HG03025 (cell line): ENCODE data around the gene PRR23E.

Experiments
- ATAC-seq: cut with Tn5 transposase; IDR thresholded peaks from one replicate; pipeline ENCODE4 v1.9.1; 2021; ENCODE audit warnings: mild to moderate bottlenecking, moderate library complexity; ENCODE audit not compliant: unreplicated experiment, low FRiP score

PRR23E gene

GRCh38 chr3:127164615-127165014, 28.3 kb upstream of the PRR23E start:
- no peak for ATAC-seq

- ATAC-seq, result no peak
These were observed 27.9 kb upstream of the PRR23E start for GRCh38 chr3:127165036-127165435.

GRCh38 chr3:127165694-127166485, 27.0 kb upstream of the PRR23E start:
- no peak for ATAC-seq

GRCh38 chr3:127166501-127167065, 26.3 kb upstream of the PRR23E start:
- no peak for ATAC-seq

- no peak for ATAC-seq
These were observed 25.5 kb upstream of the PRR23E start for GRCh38 chr3:127167315-127168043.

GRCh38 chr3:127168271-127168670, 24.7 kb upstream of the PRR23E start:
- ATAC-seq, result no peak

- ATAC-seq, result no peak
These were observed 22.1 kb upstream of the PRR23E start for GRCh38 chr3:127170814-127171213.

- no peak for ATAC-seq
These were observed 21.6 kb upstream of the PRR23E start for GRCh38 chr3:127171320-127171719.

GRCh38 chr3:127171721-127172120, 21.2 kb upstream of the PRR23E start:
- ATAC-seq, result no peak

GRCh38 chr3:127172211-127172610, 20.7 kb upstream of the PRR23E start:
- no peak for ATAC-seq

DNA sequence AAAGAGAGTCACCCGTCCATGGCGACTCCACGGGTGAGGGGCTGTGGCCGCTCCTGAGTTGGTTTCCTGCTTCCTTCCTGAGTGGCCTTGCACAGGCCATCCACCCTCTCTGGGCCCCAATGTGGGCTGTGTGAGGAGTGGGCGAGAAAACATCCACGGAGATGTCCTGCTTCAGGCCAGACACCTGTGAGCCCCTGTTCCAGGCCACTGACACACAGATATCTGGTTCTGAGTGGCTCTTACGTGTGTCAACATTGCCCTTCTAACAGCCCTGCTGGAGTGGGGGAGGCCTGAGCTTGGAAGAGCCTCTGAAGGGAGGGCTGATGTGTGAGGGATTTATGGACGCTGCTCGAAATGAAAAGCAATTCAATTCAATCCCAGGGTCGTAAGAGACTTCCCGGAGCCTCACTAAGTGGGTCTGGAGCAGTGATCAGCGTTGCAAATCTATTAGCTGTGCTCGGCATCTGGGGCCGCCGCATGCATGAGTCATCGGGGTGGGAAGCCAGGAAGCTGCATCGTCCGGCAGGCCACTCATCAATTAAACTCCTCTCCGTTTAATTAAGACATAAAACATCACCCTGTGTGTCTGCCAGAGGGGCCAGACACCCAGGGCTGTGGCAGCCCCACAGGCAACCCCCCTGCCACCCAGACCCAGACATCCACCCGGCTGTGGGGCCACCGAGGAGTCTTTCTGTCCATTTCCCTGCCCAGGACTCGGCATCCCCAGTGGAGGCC, 20.0 kb upstream of the PRR23E start:
- no peak for ATAC-seq

- no peak for ATAC-seq
These were observed 19.3 kb upstream of the PRR23E start for GRCh38 chr3:127173516-127174166.

- ATAC-seq, result no peak
These were observed 18.6 kb upstream of the PRR23E start for GRCh38 chr3:127174284-127174683.

GRCh38 chr3:127174715-127175140, 18.2 kb upstream of the PRR23E start:
- no peak for ATAC-seq

- ATAC-seq, result no peak
These were observed 17.7 kb upstream of the PRR23E start for GRCh38 chr3:127175272-127175671.

- no peak for ATAC-seq
These were observed 15.7 kb upstream of the PRR23E start for GRCh38 chr3:127177226-127177625.

DNA sequence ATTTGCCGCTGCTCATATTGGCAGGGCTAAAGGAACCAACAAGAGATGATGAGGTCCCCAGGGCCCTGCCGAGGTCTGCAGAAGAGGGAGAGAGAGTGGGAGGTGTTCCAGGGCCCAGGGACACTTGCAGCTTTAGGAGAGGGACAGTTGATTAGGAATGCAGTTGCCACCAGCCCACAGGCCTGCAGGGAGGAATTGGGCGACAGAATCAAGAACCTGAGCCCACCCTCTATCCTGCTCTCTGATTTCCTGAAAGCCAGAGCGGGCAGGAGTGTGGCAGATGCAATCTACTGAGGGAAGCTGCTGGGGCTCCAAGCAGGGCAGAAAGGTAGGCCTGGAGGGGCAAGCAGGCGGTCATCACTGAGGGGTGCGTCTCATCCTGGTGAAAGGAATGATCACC, 12.1 kb upstream of the PRR23E start:
- ATAC-seq, result no peak

GRCh38 chr3:127182431-127182830, 10.5 kb upstream of the PRR23E start:
- no peak for ATAC-seq

GRCh38 chr3:127182848-127183714, 9.8 kb upstream of the PRR23E start:
- no peak for ATAC-seq
